DOHH2 (cell line): ENCODE results near the gene SRGAP2C.
"Not testable (repeated sequence)": the region's sequence is repeated elsewhere in the genome, so short reads cannot be mapped to it uniquely, and the experiment has no call there.

Source experiments
- EZH2phosphoT487 ChIP-seq: fragments of 200-600 bp; sonication (generic); IDR thresholded peaks from 2 replicates; pipeline ENCODE4 v1.6.1; 2017; ENCODE audit warnings: borderline replicate concordance, mild to moderate bottlenecking, antibody characterized with exemption, low read length, moderate library complexity, mixed read lengths
- TF ChIP-seq, protein P1 (sequence below): fragments of 200-600 bp; sonication (generic); IDR thresholded peaks from one replicate; pipeline ENCODE4 v1.5.1; 2014; ENCODE audit warnings: antibody characterized with exemption, mild to moderate bottlenecking, low read depth, low read length; ENCODE audit not compliant: poor library complexity, severe bottlenecking

DNA sequence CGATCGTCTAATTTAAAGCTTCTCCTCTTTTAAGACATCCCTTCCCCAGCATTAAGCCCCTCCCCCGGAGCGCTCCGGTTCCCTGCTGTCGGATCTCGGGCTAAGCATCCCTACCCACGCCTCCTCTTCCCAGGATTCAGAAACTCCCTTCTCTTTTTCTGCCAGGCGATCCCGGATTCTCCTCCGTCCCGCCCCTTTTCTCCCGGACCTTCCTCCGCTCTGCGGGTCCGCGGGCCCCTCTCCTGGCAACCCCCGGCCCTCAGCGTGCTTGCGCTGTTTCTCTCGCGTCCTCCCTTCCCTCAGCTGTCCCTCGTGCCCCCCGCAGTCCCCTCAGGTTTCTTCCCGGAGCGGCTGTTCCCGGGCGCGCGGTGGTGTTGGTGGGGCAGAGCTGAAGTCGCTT lies 908 bp upstream of the SRGAP2C start:
- TF ChIP-seq, protein P1, sequence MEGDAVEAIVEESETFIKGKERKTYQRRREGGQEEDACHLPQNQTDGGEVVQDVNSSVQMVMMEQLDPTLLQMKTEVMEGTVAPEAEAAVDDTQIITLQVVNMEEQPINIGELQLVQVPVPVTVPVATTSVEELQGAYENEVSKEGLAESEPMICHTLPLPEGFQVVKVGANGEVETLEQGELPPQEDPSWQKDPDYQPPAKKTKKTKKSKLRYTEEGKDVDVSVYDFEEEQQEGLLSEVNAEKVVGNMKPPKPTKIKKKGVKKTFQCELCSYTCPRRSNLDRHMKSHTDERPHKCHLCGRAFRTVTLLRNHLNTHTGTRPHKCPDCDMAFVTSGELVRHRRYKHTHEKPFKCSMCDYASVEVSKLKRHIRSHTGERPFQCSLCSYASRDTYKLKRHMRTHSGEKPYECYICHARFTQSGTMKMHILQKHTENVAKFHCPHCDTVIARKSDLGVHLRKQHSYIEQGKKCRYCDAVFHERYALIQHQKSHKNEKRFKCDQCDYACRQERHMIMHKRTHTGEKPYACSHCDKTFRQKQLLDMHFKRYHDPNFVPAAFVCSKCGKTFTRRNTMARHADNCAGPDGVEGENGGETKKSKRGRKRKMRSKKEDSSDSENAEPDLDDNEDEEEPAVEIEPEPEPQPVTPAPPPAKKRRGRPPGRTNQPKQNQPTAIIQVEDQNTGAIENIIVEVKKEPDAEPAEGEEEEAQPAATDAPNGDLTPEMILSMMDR, result not testable (repeated sequence)
- not testable (repeated sequence) for TF ChIP-seq EZH2phosphoT487
